Measurements from ENCODE around the gene PDZD7. TPM values are rescaled to one million over a fixed set of nuclear protein-coding genes. Genes with fewer than 3 reads are reported as not detected.

The PDZD7 gene
- total and polyA plus RNA-seq, 9 of the 15 experiments (the other 6 are each of a cell fraction or from before 2014, with no cell fraction given) = 0.04 to 0.24 (median 0.08) TPM; not detected in 3

GRCh38 chr10:100997360-100998182 is 33.4 kb downstream of the PDZD7 start (continued):
- TF ChIP-seq MYC (IDR thresholded peaks at IDR 0.05; ENCODE audit: low read depth, low read length) = peak; percentile 57; the same call in 1 of the 2 replicates
- TF ChIP-seq MYC (CRISPR knock-in tag; IDR thresholded peaks at IDR 0.05; ENCODE audit: borderline replicate concordance, low read depth) = no peak
- TF ChIP-seq IFI16 (CRISPR knock-in tag; IDR thresholded peaks at IDR 0.05) = no peak
- no peak for TF ChIP-seq ZNF224 (CRISPR knock-in tag; IDR thresholded peaks at IDR 0.05)
- no peak for TF ChIP-seq ATF4 (CRISPR knock-in tag; IDR thresholded peaks at IDR 0.05)
- TF ChIP-seq ZNF384 (IDR thresholded peaks at IDR 0.05; ENCODE audit: low read depth, low read length) = no peak
- no peak for TF ChIP-seq ZBTB17 (CRISPR knock-in tag; IDR thresholded peaks at IDR 0.05)
- no peak for TF ChIP-seq STAG1 (CRISPR knock-in tag; IDR thresholded peaks at IDR 0.05; ENCODE audit: borderline replicate concordance)
- 0 out of 2 replicates have a peak, but pooled peaks have one; percentile 25 for TF ChIP-seq ETS1 (conservative IDR thresholded peaks at IDR 0.05; ENCODE audit: control insufficient read depth, low read depth, low read length)
- TF ChIP-seq KDM2B (CRISPR knock-in tag; IDR thresholded peaks at IDR 0.05) = no peak
- TF ChIP-seq SAFB2 (IDR thresholded peaks at IDR 0.05; ENCODE audit: borderline replicate concordance, low read depth, low read length, severe bottlenecking) = no peak
- no peak for TF ChIP-seq ZNF133 (CRISPR knock-in tag; IDR thresholded peaks at IDR 0.05)
- TF ChIP-seq TBP (optimal IDR thresholded peaks at IDR 0.05; ENCODE audit: low read depth, low read length) = peak; percentile 43
- TF ChIP-seq ZBTB12 (CRISPR knock-in tag; IDR thresholded peaks at IDR 0.05) = no peak
- no peak for TF ChIP-seq EHMT2 (IDR thresholded peaks at IDR 0.05)
- TF ChIP-seq ZNF561 (CRISPR knock-in tag; conservative IDR thresholded peaks at IDR 0.05) = no peak
- TF ChIP-seq RBFOX2 (IDR thresholded peaks at IDR 0.05; ENCODE audit: low read depth, low read length) = peak; percentile 60
- no peak for TF ChIP-seq ZNF584 (CRISPR knock-in tag; IDR thresholded peaks at IDR 0.05; ENCODE audit: low read depth)
- TF ChIP-seq HSF4 (CRISPR knock-in tag; IDR thresholded peaks at IDR 0.05; ENCODE audit: borderline replicate concordance) = no peak
- TF ChIP-seq FOS (IDR thresholded peaks at IDR 0.05; ENCODE audit: extremely low read depth, insufficient read length) = no peak
- no peak for TF ChIP-seq DEAF1 (CRISPR knock-in tag; IDR thresholded peaks at IDR 0.05)
- no peak for TF ChIP-seq ZSCAN29 (IDR thresholded peaks at IDR 0.05)
- no peak for TF ChIP-seq ZNF445 (CRISPR knock-in tag; IDR thresholded peaks at IDR 0.05; ENCODE audit: low read depth)
- TF ChIP-seq ZNF165 (CRISPR knock-in tag; IDR thresholded peaks at IDR 0.05; ENCODE audit: borderline replicate concordance) = no peak
- no peak for TF ChIP-seq CCNT2 (IDR thresholded peaks at IDR 0.05; ENCODE audit: borderline replicate concordance, extremely low read depth, insufficient read length, low read depth, low read length)
